Hepatocyte (in vitro differentiated cells): ENCODE data around the gene UBTD1.

Experiments used
- EZH2 ChIP-seq: fragments of 200-600 bp; sonication (generic); IDR thresholded peaks from 2 replicates; pipeline ENCODE4 v1.6.1; 2016; ENCODE audit warnings: antibody characterized with exemption, mild to moderate bottlenecking, borderline replicate concordance
- EZH2phosphoT487 ChIP-seq: fragments of 200-600 bp; sonication (generic); IDR thresholded peaks from one replicate; pipeline ENCODE4 v1.6.1; 2018; ENCODE audit warnings: antibody characterized with exemption, mild to moderate bottlenecking, low read depth, moderate library complexity; ENCODE audit not compliant: unreplicated experiment, severe bottlenecking
- TF ChIP-seq, protein P1 (sequence below): fragments of 200-600 bp; sonication (generic); IDR thresholded peaks from 2 replicates; pipeline ENCODE4 v1.5.1; 2016; ENCODE audit warnings: antibody characterized with exemption, mild to moderate bottlenecking; ENCODE audit not compliant: poor library complexity

DNA sequence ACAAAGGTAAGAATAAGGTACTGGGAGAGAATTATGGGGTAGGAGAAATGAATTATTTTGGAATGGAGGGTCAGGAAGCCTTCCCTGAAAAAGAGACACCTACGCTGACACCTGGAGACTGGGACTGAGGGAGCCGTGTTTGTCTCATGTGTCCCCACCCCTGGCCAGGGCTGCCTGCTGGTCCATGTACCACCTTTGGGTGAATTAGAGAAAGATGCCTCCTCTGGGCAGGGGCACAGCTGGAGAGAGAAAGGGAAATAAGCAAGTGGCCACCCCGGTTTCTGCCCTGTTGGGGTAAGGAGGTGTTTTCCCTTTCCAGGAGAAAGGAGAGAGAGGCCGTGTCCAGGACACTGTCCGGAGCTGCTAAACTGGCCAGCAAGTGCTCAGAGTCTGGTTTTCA, 21.8 kb downstream of the UBTD1 start:
- TF ChIP-seq EZH2phosphoT487 (no peak), EZH2 (no peak)
- TF ChIP-seq, protein P1, sequence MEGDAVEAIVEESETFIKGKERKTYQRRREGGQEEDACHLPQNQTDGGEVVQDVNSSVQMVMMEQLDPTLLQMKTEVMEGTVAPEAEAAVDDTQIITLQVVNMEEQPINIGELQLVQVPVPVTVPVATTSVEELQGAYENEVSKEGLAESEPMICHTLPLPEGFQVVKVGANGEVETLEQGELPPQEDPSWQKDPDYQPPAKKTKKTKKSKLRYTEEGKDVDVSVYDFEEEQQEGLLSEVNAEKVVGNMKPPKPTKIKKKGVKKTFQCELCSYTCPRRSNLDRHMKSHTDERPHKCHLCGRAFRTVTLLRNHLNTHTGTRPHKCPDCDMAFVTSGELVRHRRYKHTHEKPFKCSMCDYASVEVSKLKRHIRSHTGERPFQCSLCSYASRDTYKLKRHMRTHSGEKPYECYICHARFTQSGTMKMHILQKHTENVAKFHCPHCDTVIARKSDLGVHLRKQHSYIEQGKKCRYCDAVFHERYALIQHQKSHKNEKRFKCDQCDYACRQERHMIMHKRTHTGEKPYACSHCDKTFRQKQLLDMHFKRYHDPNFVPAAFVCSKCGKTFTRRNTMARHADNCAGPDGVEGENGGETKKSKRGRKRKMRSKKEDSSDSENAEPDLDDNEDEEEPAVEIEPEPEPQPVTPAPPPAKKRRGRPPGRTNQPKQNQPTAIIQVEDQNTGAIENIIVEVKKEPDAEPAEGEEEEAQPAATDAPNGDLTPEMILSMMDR = no peak
